ENCODE data around the gene BEST1. TPM values are rescaled to one million over a fixed set of nuclear protein-coding genes. Genes with fewer than 3 reads are reported as not detected.

Gene BEST1
- total RNA-seq, 2 experiments from 2014 or later: 1.9 to 3.1 TPM

DNA sequence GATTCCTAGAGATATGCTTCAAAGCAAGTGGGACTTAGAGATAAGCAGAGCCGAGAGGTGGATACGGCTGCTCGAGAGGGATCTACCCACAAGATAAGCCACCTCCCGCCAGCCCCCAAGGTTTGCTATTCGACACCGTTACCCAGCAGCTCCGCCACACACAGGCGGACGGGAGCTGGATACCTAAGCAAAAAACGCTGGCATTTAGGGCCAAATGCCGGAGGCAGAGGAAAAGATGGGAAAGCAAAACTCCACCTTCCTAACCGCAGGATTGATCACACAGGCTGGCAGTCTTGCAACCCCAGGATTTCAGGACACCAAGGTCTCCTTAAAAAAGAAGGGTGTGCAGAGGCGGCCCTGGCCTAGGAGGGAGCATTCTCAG, 16.6 kb downstream of the BEST1 start:
- Histone ChIP-seq H4K20me1 (ENCODE audit: insufficient read depth, low read length) (peaks cover 28% of the 10 kb centered on the region), H3K9me2 (ENCODE audit: insufficient read depth, low read length) (no peaks in the 10 kb centered on the region), H3K4me2 (ENCODE audit: low read length) (peak overlapping the region; percentile 96), H3K4me3 (ENCODE audit: low read depth, low read length, poor library complexity, severe bottlenecking) (peak overlapping the region; percentile 99), H3K36me3 (ENCODE audit: insufficient read depth, low read length) (peaks cover 31% of the 10 kb centered on the region), H3K79me2 (ENCODE audit: insufficient read depth, low read depth, low read length) (peaks cover 23% of the 10 kb centered on the region), H2AFZ (ENCODE audit: low read length) (no peak overlapping the region), H3K9me3 (ENCODE audit: low read length) (no peaks in the 10 kb centered on the region), H3K4me1 (ENCODE audit: insufficient read depth, low read length, poor library complexity, severe bottlenecking) (peaks cover 65% of the 10 kb centered on the region), H3K27ac (ENCODE audit: low read depth, low read length, poor library complexity, severe bottlenecking) (peak overlapping the region; percentile 64)
- no peak for TF ChIP-seq CTCF (conservative IDR thresholded peaks at IDR 0.05; ENCODE audit: low read length)
- intact Hi-C loops (cut with micrococcal nuclease; ENCODE audit: unreplicated experiment): no loop called here
- ChIA-PET CTCF (ENCODE audit: unreplicated experiment) (no interaction called here), POLR2A (no interaction called here)
- peak; percentile 54 for DNase-seq (ENCODE audit: low spot score)
- BruUV-seq (replicated peaks): no TSS peak

- intact Hi-C loops (cut with micrococcal nuclease; ENCODE audit: unreplicated experiment): no loop called here
- no peak for TF ChIP-seq EZH2phosphoT487 (IDR thresholded peaks at IDR 0.05; ENCODE audit: borderline replicate concordance, low read depth, low read length)
- DNase-seq (ENCODE audit: low spot score): peak; percentile 92
- no TSS peak for BruUV-seq (replicated peaks)
- peak within 1 kb of the TSS; percentile 64 for H3K27ac ChIP-seq (ENCODE audit: low read depth, low read length, poor library complexity, severe bottlenecking)
- H3K79me2 ChIP-seq (ENCODE audit: insufficient read depth, low read depth, low read length): peaks cover 23% of the 10 kb centered on the region
- ChIA-PET POLR2A (interaction anchor here (1.0 to 1.5 kb wide), 4 partner anchors 11 to 114 kb away, joined by 3 to 5 read pairs (median 3); no protein-coding TSS in a partner anchor), CTCF (ENCODE audit: unreplicated experiment) (no interaction called here)
- H4K20me1 ChIP-seq (ENCODE audit: insufficient read depth, low read length): peaks cover 28% of the 10 kb centered on the region
- peaks cover 69% of the 10 kb centered on the region for H3K4me1 ChIP-seq (ENCODE audit: insufficient read depth, low read length, poor library complexity, severe bottlenecking)
- H2AFZ ChIP-seq (ENCODE audit: low read length): peak within 1 kb of the TSS; percentile 85
- H3K4me2 ChIP-seq (ENCODE audit: low read length): peak within 1 kb of the TSS; percentile 96
- peak within 1 kb of the TSS; percentile 99 for H3K4me3 ChIP-seq (ENCODE audit: low read depth, low read length, poor library complexity, severe bottlenecking)
- H3K36me3 ChIP-seq (ENCODE audit: insufficient read depth, low read length): peaks cover 31% of the 10 kb centered on the region
- no peaks in the 10 kb centered on the region for H3K9me3 ChIP-seq (ENCODE audit: low read length)
- no peaks in the 10 kb centered on the region for H3K9me2 ChIP-seq (ENCODE audit: insufficient read depth, low read length)
Measured at GRCh38 chr11:61967116-61967923, 17.2 kb downstream of the BEST1 start, which contains the start of gene FTH1. TSS of gene FTH1 (minus strand) at chr11:61967634. CDS start at chr11:61967425, 209 bp downstream.

DNA sequence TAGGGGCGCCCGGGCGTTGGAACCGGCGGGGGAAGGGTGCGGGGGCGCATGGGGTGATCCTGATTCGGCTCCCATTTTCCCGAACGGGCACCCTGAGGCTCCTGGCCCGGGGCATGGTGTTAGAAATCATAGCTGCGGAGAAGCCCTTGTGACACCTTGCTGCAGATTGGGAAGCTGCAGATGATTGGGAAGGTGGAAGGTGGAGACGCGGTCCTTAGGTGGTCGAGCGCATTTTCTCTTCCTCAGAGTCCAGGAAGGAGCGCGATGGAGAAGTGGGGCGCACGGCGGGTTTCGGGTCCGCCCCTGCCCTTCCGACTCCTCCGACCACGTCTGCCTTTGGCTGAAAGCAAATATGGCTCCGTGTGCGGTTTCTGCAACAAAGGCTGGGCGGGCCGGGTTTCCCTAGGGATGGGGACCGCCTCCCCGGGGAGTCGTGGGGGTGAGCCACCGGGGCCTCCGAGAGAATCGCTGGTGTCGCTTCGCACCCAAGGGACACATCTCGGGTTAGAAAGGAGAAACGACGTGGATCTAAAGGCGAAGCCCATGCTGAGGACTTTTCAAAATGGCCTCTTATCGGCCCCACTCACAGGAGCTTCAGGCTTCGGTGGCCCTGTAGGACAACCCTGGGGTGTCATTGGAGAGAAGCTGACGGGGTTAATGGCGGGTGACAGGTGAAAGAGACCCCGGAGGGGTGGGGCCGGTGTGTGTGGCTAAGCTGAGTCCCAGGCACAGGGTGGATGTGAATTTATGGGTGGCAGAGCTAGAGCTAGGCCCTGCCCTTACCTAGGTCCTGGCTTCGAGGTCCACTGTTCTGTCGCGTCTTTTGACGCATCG, 18.0 kb downstream of the BEST1 start:
- intact Hi-C loops (cut with micrococcal nuclease; ENCODE audit: unreplicated experiment): loop anchor here (1.0 kb wide), 1 partner anchor 74 kb away; no protein-coding TSS in a partner anchor
- BruUV-seq (replicated peaks): no TSS peak
- TF ChIP-seq CTCF (conservative IDR thresholded peaks at IDR 0.05; ENCODE audit: low read length) (no peak), EZH2phosphoT487 (IDR thresholded peaks at IDR 0.05; ENCODE audit: borderline replicate concordance, low read depth, low read length) (no peak)
- H3K9me2 ChIP-seq (ENCODE audit: insufficient read depth, low read length): no peaks in the 10 kb centered on the region
- peak overlapping the region; percentile 85 for H2AFZ ChIP-seq (ENCODE audit: low read length)
- peak overlapping the region; percentile 99 for H3K4me3 ChIP-seq (ENCODE audit: low read depth, low read length, poor library complexity, severe bottlenecking)
- peak overlapping the region; percentile 96 for H3K4me2 ChIP-seq (ENCODE audit: low read length)
- peaks cover 23% of the 10 kb centered on the region for H3K79me2 ChIP-seq (ENCODE audit: insufficient read depth, low read depth, low read length)
- ChIA-PET CTCF (ENCODE audit: unreplicated experiment) (interaction anchor here (0.6 to 1.1 kb wide), 2 partner anchors 54 to 69 kb away, joined by 3 read pairs; no protein-coding TSS in a partner anchor), POLR2A (interaction anchor here (0.6 to 1.5 kb wide), 5 partner anchors 11 to 113 kb away, joined by 3 to 5 read pairs (median 3); no protein-coding TSS in a partner anchor)
- H4K20me1 ChIP-seq (ENCODE audit: insufficient read depth, low read length): peaks cover 28% of the 10 kb centered on the region
- peaks cover 72% of the 10 kb centered on the region for H3K4me1 ChIP-seq (ENCODE audit: insufficient read depth, low read length, poor library complexity, severe bottlenecking)
- peak; percentile 54 for DNase-seq (ENCODE audit: low spot score)
- H3K27ac ChIP-seq (ENCODE audit: low read depth, low read length, poor library complexity, severe bottlenecking): peak overlapping the region; percentile 64
- H3K36me3 ChIP-seq (ENCODE audit: insufficient read depth, low read length): peaks cover 25% of the 10 kb centered on the region
- H3K9me3 ChIP-seq (ENCODE audit: low read length): no peaks in the 10 kb centered on the region

Data from OCI-LY7 (cell line).